ENCODE data around the gene HHIPL1. TPM values are rescaled to one million over a fixed set of nuclear protein-coding genes. Genes with fewer than 3 reads are reported as not detected.

HHIPL1 gene
- total RNA-seq, 1 experiment from 2014 or later = 2.5 TPM

DNA sequence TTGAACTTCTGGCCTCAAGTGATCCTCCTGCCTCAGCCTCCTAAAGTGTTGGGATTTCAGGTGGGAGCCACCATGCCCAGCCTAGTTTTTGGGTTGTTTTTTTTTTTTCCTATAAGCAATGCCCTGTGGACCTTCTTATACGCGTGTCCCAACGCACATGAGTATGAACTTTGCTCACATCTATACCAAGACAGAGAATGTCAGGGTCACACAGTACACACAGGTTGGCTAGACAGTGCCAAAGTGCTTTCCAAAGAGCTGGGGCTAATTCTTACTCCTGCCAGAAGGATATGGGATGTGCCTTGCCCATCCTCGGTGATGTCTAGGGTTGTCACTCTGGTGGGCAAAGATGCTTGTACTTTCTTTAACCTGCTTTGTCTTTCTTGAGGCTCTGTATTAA, 33.3 kb upstream of the HHIPL1 start:
- DNase-seq (ENCODE audit: low read depth) = no peak

DNA sequence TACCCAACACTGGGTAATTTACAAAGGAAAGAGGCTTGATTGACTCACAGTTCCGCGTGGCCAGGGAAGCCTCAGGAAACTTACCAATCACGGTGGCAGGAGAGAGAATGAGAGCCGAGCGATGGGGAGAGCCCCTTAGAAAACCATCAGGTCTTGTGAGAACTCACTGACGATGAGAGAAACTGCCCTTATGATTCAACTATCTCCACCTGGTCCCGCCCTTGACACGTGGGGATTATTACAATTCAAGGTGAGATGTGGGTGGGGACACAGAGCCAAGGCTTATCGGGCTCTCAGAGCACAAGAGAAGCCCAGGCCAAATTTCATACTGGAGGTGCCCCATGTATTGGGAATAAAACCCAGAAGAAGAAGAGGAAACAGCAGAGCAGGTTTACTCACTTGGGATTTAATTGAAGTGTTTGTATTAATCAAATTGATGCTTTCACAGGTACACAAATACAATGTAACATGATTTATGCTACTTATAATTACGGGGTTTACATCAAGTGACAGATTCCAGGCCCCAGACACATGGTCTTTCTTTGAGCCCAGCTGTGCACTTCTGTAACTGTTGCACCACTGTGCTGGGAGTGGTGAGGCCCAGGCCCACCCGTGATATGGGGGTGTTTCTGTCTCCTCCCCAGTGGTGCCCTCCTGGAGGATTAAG, 32.7 kb upstream of the HHIPL1 start:
- no peak for DNase-seq (ENCODE audit: low read depth)

DNA sequence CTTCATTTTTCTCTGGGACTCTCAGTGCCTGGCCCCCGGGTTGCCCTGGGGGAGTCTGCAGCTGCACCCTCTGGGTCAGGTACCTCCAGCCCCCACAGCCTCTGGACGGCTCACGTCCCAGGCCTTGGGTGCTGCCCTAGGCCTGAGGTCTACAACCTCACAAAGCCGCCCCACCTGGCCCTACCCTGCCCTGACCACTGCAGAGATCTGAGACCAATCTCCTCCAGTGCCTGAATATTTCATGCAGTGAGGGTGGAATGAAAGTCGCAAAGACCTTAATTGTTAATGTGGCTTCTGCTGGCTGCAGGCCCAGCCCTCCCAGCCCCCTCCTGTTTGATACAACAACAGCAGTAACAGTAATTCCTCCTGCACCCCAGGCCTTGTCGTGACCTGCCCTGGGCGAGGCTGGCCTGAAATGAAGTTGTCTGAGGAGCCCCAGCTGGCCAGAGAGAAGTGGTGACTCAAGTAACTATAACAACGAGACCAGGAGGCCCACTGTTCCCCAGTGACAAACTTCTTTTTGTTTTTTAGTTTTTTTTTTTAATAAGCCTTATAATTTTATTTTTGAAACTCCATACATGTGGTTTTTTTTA, 32.1 kb upstream of the HHIPL1 start:
- DNase-seq (ENCODE audit: low read depth) = no peak

DNA sequence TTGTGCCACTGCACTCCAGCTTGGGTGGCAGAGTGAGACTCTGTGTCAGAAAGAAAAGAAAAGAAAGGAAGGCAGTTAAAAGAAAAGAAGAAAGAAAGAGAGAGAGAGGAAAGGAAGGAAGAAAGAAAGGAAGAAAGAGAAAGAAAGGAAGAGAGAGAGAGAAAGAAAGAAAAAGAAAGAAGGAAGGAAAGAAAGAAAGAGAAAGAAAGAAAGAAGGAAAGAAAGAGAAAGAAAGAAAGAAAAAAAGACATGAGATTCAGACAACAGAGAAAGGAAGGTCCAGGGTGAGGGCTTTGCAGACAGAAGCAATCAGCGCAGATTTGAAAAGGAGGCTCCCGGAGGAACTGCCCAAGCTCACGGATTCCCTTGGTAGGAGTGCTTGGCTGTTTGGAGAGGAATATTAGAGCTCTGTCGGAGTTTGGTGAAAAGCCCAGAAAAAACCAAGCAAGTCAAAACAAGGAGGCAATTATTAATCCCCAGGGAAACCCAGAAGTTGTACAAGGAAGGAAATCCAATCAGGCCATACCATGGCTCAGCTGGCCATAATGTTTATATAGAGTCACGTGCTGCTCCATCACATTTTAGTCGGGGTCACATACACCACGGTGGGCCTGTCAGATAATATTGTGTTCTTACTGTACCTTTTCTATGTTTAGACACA, 29.3 kb upstream of the HHIPL1 start:
- DNase-seq (ENCODE audit: low read depth) = no peak

- DNase-seq (ENCODE audit: low read depth) = no peak
Observed at GRCh38 chr14:99616832-99617800, 27.8 kb upstream of the HHIPL1 start.

- DNase-seq (ENCODE audit: low read depth) = peak; percentile 87
Observed at GRCh38 chr14:99619835-99620834, 24.8 kb upstream of the HHIPL1 start.

- DNase-seq (ENCODE audit: low read depth) = no peak
Observed at GRCh38 chr14:99621948-99622347, 23.0 kb upstream of the HHIPL1 start.

- no peak for DNase-seq (ENCODE audit: low read depth)
Observed at GRCh38 chr14:99624024-99624423, 20.9 kb upstream of the HHIPL1 start.

- DNase-seq (ENCODE audit: low read depth) = no peak
Observed at GRCh38 chr14:99624971-99625370, 20.0 kb upstream of the HHIPL1 start.

- no peak for DNase-seq (ENCODE audit: low read depth)
Observed at GRCh38 chr14:99625476-99625875, 19.5 kb upstream of the HHIPL1 start.

GRCh38 chr14:99626041-99626648, 18.8 kb upstream of the HHIPL1 start:
- no peak for DNase-seq (ENCODE audit: low read depth)

GRCh38 chr14:99627100-99627499, 17.8 kb upstream of the HHIPL1 start:
- no peak for DNase-seq (ENCODE audit: low read depth)

- no peak for DNase-seq (ENCODE audit: low read depth)
Observed at GRCh38 chr14:99627510-99628381, 17.2 kb upstream of the HHIPL1 start.

GRCh38 chr14:99628887-99629618, 15.9 kb upstream of the HHIPL1 start:
- DNase-seq (ENCODE audit: low read depth) = peak; percentile 79

DNA sequence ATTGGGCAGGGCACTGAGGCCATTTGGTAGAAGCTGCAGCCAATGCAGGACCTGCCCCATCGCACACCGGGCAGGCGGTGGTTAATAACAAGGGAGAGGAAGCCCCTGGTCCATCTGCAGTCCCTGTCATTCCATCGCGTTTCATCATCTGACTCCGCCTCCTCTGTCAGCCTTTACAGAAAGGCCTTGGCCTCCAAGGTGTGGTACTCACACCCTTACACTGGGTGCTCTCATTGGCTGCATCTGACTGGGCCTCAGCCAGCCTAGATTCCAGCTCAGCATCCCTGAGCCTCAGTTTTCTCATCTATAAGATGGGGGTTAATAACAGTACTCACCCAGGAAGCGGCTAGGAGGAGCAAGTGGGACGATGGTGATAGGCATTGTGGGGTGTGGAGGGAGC, 14.7 kb upstream of the HHIPL1 start:
- no peak for DNase-seq (ENCODE audit: low read depth)

DNA sequence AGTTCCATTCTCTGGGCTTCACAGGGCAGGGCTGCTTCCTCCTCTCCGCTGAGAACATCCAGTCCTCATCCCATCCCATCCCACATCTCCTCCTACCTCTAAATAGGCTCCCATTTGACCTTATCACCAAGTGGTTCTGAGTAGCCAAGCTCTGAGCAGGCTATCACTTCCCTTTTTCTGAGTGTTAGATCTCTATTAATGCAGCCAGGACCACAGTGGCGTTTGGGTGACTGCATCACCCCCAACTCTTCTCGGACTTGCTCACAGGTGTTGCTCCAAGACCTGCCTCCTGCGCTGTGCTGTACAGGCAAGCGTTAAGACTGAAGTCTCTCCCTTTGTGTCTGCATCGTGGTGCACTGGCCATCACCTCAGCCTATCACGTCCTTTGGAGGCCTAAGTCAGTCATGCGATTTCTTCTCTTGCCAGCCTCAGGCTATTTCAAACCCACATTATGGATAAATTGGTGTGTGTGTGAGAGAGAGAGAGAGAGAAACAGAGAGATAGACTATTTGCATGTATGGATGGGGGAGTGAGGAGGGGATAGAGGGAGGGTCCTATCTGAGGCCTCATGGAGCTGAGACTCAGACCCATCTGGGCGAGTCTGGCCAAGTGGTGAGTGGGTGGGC, 12.4 kb upstream of the HHIPL1 start:
- DNase-seq (ENCODE audit: low read depth) = no peak

DNA sequence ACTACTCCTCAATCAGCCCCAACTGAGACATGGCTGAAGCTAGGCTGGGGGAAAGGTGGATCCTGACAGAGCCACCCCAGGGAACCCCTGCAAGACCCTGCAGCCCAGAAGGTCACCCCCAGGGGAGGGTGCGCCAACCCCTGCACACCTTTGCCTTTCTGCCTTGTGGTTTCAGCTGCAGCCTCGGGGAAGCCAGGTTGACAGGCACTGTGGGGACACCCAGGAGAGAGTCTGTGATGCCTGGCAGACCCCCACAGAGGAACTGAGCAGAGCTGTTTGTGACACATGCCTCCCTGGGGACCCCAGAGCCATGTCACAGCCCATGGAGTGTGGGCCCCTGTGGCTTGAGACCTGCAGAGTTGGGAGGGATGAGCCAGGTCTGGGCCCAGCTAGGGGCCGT, 11.8 kb upstream of the HHIPL1 start:
- DNase-seq (ENCODE audit: low read depth) = no peak

DNA sequence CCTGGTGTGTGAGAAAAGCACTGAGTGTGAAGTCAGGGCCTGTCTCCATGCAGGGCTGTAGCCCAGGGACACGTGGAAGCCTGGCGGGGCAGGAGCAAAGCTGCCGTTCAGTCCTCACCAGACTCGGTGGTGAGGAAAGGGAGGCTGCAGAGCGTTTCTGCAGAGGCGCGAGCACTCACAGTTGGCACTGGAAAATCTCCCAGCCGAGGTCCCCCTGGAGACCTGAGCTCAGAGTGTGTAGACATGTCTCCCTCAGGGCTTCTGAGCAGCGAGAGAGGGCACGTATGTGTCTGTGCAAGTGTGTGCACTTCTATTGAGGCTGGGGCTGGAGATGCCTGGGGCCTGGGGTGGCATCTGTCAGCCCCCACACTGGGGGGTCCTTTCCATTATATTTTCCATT, 11.0 kb upstream of the HHIPL1 start:
- no peak for DNase-seq (ENCODE audit: low read depth)

All from Daoy (cell line).